ENCODE measurements around the gene CTSD.

Gene CTSD

GRCh38 chr11:1729692-1730011 lies 34.1 kb downstream of the CTSD start:
- no peak for DNase-seq (ENCODE audit: low read depth, low spot score)

- no peak for DNase-seq (ENCODE audit: low read depth, low spot score)
These were observed 34.6 kb downstream of the CTSD start for GRCh38 chr11:1728931-1729691.

- no peak for DNase-seq (ENCODE audit: low read depth, low spot score)
These were observed 35.4 kb downstream of the CTSD start for GRCh38 chr11:1728301-1728700.

GRCh38 chr11:1727861-1728260 lies 35.9 kb downstream of the CTSD start:
- DNase-seq (ENCODE audit: low read depth, low spot score): no peak

GRCh38 chr11:1727096-1727690 lies 36.5 kb downstream of the CTSD start:
- DNase-seq (ENCODE audit: low read depth, low spot score): no peak

GRCh38 chr11:1719781-1720180 lies 43.9 kb downstream of the CTSD start:
- no peak for DNase-seq (ENCODE audit: low read depth, low spot score)

GRCh38 chr11:1718326-1718725 lies 45.4 kb downstream of the CTSD start:
- DNase-seq (ENCODE audit: low read depth, low spot score): no peak

- DNase-seq (ENCODE audit: low read depth, low spot score): no peak
These were observed 46.0 kb downstream of the CTSD start for GRCh38 chr11:1717745-1718144.

- no peak for DNase-seq (ENCODE audit: low read depth, low spot score)
These were observed 48.5 kb downstream of the CTSD start for GRCh38 chr11:1714908-1715885.

- no peak for DNase-seq (ENCODE audit: low read depth, low spot score)
These were observed 55.0 kb downstream of the CTSD start for GRCh38 chr11:1708716-1709115.

GRCh38 chr11:1707751-1708150 lies 56.0 kb downstream of the CTSD start:
- DNase-seq (ENCODE audit: low read depth, low spot score): no peak

GRCh38 chr11:1706634-1707400 lies 56.9 kb downstream of the CTSD start:
- no peak for DNase-seq (ENCODE audit: low read depth, low spot score)

- DNase-seq (ENCODE audit: low read depth, low spot score): no peak
These were observed 58.3 kb downstream of the CTSD start for GRCh38 chr11:1705126-1706052.

GRCh38 chr11:1703146-1703545 lies 60.6 kb downstream of the CTSD start:
- no peak for DNase-seq (ENCODE audit: low read depth, low spot score)

Data from smooth muscle cell of the brain vasculature (primary cell).